ENCODE data around the gene CTAGE4. TPM values are rescaled to one million over a fixed set of nuclear protein-coding genes. Genes with fewer than 3 reads are reported as not detected.
A peak's percentile ranks its signal among the peaks of the same experiment; 100 is the strongest.
"Not testable (repeated sequence)": the region's sequence is repeated elsewhere in the genome, so short reads cannot be mapped to it uniquely, and the experiment has no call there.

CTAGE4 gene, protein sequence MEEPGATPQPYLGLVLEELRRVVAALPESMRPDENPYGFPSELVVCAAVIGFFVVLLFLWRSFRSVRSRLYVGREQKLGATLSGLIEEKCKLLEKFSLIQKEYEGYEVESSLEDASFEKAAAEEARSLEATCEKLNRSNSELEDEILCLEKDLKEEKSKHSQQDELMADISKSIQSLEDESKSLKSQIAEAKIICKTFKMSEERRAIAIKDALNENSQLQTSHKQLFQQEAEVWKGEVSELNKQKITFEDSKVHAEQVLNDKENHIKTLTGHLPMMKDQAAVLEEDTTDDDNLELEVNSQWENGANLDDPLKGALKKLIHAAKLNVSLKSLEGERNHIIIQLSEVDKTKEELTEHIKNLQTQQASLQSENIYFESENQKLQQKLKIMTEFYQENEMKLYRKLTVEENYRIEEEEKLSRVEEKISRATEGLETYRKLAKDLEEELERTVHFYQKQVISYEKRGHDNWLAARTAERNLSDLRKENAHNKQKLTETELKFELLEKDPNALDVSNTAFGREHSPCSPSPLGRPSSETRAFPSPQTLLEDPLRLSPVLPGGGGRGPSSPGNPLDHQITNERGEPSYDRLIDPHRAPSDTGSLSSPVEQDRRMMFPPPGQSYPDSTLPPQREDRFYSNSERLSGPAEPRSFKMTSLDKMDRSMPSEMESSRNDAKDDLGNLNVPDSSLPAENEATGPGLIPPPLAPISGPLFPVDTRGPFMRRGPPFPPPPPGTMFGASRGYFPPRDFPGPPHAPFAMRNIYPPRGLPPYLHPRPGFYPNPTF
- total RNA-seq: 0.30 TPM
- long read RNA-seq: 0 reads

GRCh38 chr7:144183166-144183565 is at the start of gene CTAGE4:
Gene CTAGE4, plus strand, starts transcription at chr7:144183466. Its CDS starts 38 bp downstream, at chr7:144183504.
- DNase-seq (ENCODE audit: missing footprints); intact Hi-C loops (cut with DNase I); ATAC-seq: not testable (repeated sequence)

DNA sequence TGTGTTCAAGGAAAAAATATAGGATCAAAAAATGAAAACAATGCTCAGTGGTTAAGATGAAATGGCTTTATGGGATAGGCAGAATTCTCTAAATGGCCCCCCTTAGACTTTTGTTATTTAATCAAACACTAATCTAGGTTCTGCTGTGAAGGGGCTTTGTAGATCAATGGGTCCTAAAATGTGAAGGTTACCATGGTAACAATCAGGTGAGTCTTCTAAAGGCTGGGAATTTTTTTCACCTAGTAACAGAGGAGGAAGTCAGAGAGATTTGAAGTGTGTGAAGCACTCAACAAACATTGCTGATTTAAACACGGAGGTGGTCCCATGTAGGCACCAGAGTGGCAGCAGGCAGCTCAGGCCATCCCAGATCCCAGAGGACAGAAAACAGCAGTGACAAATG is 49.1 kb upstream of the CTAGE4 start:
- intact Hi-C loops (cut with DNase I): no loop called here
- no peak for ATAC-seq
- DNase-seq (ENCODE audit: missing footprints): no peak

GRCh38 chr7:144137501-144137900 is 45.8 kb upstream of the CTAGE4 start:
- intact Hi-C loops (cut with DNase I): no loop called here
- ATAC-seq (no peak), DNase-seq (ENCODE audit: missing footprints) (no peak)

- intact Hi-C loops (cut with DNase I): no loop called here
- DNase-seq (ENCODE audit: missing footprints) (no peak), ATAC-seq (no peak)
These were observed 41.1 kb upstream of the CTAGE4 start for GRCh38 chr7:144142187-144142586.

DNA sequence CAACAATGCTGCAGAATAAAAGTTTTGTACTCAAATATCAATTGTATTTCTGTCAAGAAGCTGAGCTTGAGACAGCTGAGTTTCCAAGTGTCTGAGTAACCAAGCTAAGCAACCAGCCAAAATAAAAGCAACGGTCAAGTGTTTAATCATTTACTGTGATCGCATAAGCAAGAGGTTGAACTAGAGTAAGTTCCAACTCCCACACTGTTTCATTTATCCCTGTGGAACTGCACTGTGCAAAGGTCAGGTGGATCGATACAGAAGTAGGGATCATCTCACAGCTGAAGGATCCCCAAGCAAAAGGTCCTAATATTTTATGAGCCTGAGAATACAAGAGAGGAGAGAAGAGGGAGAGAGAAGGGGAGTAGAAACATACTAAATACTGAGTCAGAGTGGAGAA is 38.8 kb upstream of the CTAGE4 start:
- DNase-seq (ENCODE audit: missing footprints) (no peak), ATAC-seq (no peak)
- intact Hi-C loops (cut with DNase I): no loop called here

GRCh38 chr7:144148224-144148827 is 34.9 kb upstream of the CTAGE4 start:
- no peak for DNase-seq (ENCODE audit: missing footprints)
- intact Hi-C loops (cut with DNase I): no loop called here
- no peak for ATAC-seq

DNA sequence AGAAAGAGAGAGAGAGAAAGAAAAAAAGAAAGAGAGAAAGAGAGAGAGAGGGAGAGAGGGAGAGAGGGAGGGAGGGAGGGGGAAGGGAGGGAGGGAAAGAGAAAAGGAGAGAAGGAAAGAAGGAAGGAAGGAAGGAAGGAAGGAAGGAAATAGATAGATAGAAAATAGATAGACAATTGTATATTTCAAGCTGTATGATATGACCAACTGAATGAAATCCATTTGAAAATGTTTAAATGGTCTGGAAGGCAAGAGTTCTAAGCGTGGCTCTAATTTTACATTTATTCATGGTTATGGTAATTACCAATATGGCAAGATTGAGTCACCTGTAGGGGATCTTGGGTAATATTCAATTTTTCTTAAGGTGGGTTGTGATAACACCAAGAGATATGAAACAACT is 24.4 kb upstream of the CTAGE4 start:
- ATAC-seq: no peak
- intact Hi-C loops (cut with DNase I): no loop called here

GRCh38 chr7:144164784-144165183 is 18.5 kb upstream of the CTAGE4 start:
- DNase-seq (ENCODE audit: missing footprints): no peak
- no peak for ATAC-seq
- intact Hi-C loops (cut with DNase I): no loop called here

More for the DNA sequence above, 24.4 kb upstream of the CTAGE4 start:
- no peak for DNase-seq (ENCODE audit: missing footprints)

GRCh38 chr7:144171594-144172350 is 11.5 kb upstream of the CTAGE4 start:
- intact Hi-C loops (cut with DNase I); DNase-seq (ENCODE audit: missing footprints); ATAC-seq: not testable (repeated sequence)

DNA sequence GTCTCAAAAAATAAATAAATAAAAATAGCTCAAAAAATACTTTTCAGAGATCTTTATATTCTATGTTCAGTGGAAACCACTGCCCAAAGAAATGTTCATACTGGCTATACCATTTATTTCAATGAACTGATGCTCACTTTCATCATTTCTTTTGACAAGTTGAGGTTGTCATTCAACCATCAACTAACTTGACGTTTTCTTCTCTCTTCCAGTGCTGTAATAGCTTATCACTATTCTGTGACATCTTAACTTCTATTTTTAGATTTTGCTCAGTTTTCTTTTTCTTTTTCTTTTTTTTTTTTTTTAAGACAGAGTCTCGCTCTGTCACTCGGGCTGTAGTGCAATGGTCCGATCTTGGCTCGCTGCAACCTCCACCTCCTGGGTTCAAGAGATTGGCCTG is 8.7 kb upstream of the CTAGE4 start:
- intact Hi-C loops (cut with DNase I): no loop called here
- ATAC-seq (no peak), DNase-seq (ENCODE audit: missing footprints) (no peak)

DNA sequence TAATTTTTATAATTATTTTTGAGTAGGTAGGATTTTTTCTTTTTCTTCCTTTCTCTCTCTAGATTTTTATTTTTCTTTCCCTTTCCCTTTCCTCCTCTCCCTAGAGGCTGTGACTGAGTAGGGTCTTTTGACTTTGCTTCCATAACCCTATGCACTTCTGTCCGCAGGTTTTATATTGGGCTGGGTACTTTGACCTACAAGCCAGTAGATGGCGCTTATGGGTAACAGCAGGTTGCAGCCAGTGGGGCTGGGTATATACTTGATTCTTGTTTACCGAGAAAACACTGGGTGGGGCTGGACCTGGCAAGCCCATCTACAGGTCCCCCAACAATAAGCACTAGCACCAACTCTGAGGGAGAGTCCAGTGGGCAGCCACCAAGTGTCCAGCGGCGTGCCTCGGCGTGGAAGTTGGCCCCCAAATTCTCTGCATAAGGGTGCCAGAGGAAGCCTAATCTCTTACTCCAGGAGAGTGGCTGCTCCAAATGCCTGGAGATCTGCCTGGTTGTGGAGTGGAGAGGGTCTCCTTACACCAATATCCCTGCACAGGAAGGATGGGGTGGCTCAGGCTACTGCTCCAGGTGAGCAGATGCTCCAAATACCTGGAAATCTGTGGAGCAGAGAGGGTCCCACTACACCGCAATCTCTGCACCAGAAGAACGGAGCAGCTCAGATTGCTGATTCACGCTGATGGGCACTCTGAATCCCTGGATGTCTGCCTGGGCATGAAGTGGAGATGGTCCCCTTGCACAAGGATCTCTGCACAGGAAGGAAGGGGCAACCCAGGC is 4.7 kb upstream of the CTAGE4 start:
- DNase-seq (ENCODE audit: missing footprints); intact Hi-C loops (cut with DNase I): not testable (repeated sequence)
- ATAC-seq: peak; percentile 59

DNA sequence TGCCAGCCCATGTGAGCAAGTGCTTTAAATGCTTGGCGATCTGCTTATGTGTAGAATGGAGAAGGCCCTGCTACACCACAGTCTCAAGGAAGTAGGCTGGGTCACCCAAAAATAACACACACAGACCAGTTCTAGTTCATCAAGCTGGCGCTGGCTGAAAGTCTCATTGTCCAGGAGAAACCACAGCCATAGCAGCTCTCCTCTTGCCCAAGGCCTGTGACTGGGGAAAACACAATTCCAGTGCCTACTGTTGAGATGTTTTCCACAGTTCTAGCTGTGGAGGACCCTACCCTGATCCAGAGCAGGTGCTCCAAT is 4.1 kb upstream of the CTAGE4 start:
- ATAC-seq; intact Hi-C loops (cut with DNase I); DNase-seq (ENCODE audit: missing footprints): not testable (repeated sequence)

GRCh38 chr7:144187848-144188247 is 4.6 kb downstream of the CTAGE4 start:
- ATAC-seq; intact Hi-C loops (cut with DNase I); DNase-seq (ENCODE audit: missing footprints): not testable (repeated sequence)

DNA sequence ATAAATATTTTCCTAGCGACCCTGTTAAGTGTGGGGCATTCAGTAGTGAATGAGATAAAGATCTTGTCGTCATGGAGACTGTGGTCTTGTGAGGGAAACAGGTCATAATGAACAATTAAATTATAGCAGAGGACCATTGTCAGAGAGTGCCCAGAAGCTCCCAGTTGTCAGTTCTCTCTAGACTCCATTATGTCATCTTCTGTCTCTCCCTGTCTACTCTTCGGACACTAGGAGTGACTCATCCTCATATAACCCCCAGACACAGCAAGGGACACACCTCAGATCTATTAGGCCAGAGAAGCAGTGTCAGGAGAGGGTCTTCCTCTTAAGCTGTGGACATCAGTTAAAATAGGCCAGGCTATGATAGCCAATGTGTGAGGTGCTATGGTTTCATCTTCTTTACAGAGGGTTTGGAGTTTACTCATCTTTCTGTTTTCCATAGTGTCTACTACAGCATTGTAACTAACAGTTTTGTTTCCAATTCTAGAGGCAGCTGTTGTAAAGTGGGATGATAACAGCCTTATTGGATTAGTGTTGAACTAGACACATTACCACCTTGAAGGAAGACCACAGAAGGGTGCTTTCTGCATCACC is 5.4 kb downstream of the CTAGE4 start:
- DNase-seq (ENCODE audit: missing footprints); intact Hi-C loops (cut with DNase I); ATAC-seq: not testable (repeated sequence)

GRCh38 chr7:144193782-144194181 is 10.5 kb downstream of the CTAGE4 start:
- ATAC-seq; intact Hi-C loops (cut with DNase I); DNase-seq (ENCODE audit: missing footprints): not testable (repeated sequence)

GRCh38 chr7:144194453-144194852 is 11.2 kb downstream of the CTAGE4 start:
- DNase-seq (ENCODE audit: missing footprints); ATAC-seq; intact Hi-C loops (cut with DNase I): not testable (repeated sequence)

- ATAC-seq: peak; percentile 69
- intact Hi-C loops (cut with DNase I); DNase-seq (ENCODE audit: missing footprints): not testable (repeated sequence)
These were observed 12.1 kb downstream of the CTAGE4 start, which contains the start of gene ARHGEF35 for GRCh38 chr7:144195212-144195872. Gene ARHGEF35, minus strand, starts transcription at chr7:144195833. Its CDS starts 7,450 bp downstream, at chr7:144188383.
